GM18870 (cell line): ENCODE data around the gene CHGA.

ENCODE experiments used
- ATAC-seq: cut with Tn5 transposase; IDR thresholded peaks from one replicate; pipeline ENCODE4 v1.9.1; 2021; ENCODE audit warnings: moderate library complexity; ENCODE audit not compliant: unreplicated experiment

CHGA gene, protein sequence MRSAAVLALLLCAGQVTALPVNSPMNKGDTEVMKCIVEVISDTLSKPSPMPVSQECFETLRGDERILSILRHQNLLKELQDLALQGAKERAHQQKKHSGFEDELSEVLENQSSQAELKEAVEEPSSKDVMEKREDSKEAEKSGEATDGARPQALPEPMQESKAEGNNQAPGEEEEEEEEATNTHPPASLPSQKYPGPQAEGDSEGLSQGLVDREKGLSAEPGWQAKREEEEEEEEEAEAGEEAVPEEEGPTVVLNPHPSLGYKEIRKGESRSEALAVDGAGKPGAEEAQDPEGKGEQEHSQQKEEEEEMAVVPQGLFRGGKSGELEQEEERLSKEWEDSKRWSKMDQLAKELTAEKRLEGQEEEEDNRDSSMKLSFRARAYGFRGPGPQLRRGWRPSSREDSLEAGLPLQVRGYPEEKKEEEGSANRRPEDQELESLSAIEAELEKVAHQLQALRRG

DNA sequence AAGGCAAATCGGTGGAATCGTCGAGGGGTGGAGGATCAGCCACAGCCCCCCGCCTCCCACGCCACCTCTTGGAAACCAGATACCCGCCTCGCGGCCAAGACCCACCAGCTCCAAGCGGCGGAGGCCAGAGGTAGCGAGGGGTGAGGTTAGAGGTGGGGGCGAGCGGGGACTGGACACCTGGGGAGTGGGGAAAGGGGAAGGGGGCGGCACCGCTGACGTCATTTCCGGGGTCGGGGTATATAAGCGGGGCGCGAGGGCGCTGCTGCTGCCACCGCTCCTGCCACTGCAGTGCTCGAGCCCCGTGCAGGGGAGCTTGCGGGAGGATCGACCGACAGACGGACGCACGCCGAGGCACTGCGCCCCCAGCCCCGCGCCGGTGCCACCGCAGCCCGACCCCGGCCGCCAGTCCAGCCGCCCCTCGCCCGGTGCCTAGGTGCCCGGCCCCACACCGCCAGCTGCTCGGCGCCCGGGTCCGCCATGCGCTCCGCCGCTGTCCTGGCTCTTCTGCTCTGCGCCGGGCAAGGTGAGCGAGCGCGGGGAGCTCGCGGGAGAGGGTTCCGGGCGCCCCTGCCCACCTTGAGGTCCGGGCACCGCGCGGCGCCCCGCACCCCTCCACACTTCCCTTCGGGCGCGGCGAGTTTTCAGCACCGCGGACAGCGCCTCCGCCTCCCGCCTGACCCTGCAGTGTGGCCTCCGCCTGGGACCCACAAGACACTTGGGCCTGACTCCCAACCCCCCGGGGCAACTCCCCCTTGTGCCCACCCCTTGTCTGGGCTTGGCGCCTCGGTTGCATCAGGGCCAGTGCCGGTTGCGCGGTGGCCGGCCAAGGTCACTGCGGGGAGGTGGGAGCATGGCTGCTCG is at the start of gene CHGA:
Gene CHGA (plus strand): TSS at position 268 of the 861 bp plus-strand sequence. CDS start 210 bp downstream, at position 478.
- ATAC-seq = no peak

DNA sequence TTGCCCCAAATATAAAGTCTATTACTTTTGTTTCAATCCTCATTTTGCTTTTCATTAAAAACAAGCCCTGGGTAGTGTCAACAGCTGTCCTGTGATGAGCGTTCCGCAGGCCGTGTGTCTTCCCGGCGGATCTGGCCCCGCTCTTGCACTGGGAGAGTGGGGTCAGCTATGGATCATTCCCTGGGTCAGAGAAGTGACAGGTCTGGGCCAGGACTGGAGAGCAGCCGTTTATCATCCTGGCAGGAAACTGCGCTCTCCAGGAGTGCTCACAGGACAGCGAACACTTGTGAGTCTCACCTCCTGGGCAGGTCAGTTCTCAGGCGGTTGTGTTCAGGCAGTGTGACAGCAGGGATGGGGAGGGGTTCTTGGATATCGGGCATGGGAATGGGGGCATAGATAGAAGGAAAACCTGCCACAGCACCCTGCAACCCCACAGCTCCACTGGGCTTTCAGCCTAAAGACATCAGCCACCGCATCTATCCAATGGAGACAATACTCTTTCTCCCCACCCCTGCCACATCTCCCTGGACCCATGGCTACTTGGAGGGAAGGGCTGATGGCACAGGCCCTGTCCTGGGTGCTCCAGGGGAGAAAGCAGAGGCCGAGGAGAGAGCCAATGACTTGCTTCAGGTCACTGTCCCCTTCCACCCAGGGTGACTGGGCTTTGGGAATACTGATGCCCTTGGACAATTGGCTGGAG is 47.8 kb upstream of the CHGA start:
- no peak for ATAC-seq

DNA sequence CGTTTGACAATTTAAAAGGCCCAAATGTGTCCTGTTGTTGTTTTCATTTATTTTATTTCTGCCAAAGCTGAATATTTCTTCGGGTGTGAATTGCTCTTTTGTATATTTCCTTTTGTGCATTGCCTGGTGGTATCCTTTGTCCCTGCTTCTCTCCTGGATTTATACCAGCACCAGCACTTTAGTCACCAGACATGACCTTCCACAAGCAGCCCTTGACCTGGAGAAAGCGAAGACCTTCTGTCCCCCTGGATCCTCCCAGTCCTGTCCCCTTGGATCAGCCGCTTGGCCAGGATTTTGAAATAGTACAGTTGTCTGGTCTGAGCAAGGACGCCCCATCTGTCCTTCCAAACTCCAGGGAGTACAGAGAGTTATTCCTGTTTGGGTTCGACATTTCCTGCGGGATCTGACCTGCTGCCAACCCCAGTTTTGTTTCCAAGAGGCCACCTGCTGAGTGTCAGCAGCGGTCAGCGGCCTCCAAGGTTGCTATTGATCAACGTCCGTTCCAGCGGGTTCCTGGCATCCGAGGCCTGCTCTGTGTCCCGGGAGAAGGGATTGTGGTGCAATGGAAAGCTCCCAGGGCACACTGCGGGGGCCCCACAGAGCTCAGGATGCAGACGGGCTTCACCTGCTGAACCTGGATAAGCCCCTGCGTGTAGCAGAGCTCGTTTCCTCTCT is 45.1 kb upstream of the CHGA start:
- no peak for ATAC-seq

DNA sequence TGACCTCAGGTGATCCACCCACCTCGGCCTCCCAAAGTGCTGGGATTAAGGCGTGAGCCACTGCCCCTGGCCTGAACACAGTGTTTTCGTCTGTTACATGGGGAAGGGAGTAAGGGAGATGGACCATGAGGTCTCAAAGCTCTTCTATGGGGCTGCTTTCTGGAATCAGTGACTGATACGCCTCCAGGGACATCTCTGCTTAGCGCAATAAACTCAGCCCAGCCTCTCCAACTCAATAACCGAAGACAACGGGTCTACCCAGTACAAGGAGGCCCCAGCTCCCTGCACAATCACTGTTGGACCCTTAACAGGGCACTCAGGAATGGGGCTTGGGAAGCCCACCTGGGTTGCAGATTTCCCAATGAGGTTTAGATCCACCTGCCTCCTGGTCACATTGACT is 42.6 kb upstream of the CHGA start:
- no peak for ATAC-seq

DNA sequence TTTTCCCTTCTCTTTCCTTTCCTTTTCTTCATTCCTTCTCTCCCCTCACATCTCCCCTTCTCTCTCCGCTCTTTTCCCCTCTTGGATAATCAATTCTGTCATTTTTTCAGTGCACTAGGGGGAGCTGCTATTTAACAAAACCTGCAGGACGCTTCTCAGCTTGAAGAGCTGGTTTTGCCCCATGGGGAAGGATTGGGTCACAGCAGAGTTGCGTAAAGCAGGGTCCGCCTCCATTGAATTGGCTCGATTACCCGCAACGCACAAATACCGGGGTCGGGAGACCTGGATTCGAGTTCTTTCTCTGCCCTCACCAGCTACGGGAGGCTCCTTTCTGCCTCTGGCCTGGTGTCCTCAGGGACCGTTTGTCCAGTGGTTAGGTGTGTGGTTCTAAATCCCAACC is 42.1 kb upstream of the CHGA start:
- no peak for ATAC-seq

DNA sequence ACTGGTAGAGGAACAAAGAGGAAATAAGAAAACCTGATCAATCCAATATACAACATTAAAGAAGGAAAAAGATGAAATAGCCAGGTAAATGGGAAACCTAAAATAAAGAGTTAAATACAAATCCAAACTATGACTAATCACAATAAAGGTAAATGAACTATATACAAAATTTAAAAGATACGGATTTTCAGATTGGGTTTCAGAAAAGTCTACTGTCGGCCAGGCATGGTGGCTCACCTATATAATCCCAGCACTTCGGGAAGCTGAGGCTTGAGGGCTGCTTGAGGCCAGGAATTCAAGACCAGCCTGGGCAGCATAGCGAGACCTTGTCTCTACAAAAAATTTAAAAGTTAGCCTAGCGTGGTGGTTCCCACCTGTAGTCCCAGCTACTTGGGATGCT is 39.9 kb upstream of the CHGA start:
- ATAC-seq = no peak

DNA sequence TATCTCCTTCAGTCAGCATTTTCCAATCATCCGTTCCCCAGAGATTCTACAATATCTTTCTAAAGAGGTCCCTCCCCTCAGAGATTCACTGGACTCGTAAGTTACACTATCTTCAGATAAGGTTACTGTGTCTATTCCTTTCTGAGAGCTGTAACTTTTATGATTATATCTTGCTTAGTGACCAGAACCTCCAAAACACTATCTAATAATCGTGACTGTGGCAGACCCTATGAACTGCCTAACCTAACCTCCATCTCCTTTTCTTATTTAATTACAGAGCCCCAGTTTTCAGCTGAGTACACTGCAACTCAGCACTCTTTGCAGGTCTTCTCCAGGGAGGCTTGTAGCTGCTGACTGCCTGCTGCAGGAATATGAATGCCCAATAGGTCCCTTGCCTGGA is 38.5 kb upstream of the CHGA start:
- no peak for ATAC-seq

DNA sequence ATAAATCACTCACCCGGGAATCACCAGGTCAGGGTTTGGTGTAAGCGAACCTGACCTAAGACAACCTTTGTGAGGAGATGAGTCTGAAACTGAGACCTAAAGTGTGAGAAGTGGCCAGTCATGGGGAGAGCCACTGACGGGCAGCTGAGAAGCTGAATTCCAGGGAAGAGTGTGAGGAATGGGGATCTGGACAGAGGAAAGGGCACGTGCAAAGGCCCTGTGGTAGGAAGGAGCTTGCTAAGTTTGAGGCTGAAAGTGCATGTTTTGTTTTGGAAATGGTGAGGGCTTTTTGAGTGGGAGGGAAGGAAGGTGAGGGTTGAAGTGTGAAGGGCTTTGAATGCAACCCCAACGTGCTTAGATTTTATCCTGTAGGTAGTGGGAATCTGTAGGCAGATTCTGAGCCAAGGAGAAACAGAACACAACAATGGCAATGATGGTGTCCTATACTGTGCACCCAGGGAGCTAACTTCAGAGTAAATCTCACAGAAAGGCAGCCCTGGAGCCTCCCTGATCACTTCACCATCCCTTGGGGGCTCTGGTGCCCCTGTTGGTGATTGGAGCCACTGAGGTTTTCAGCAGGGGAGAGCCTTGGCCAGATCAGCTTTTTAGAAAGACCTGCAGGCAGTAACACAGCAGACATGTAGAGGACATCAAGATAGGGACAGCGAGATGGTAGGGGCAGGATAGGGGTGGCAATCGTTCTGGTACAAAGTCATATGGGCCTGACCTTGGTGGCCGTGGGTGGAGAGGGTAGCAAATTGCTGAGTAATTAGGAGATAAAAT is 37.5 kb upstream of the CHGA start:
- no peak for ATAC-seq

DNA sequence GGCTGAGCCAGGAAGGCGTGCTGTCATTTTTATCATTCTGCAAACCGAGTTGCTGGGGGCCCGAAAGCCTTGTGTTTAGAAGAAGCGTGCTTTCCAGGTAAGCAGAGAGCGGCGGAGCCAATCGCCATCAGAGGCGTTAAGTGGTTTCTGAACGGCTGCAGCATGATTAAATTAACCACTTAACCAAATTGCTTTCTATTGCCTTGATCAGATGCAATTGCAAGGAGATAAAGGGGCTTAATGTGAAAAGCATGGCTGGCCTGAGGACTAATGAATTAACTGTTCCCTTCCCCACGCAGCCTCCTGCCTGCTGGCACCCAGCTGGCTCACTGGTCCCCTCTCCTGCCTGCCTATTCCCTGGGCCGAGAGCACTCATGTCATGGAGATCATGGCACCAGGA is 36.6 kb upstream of the CHGA start:
- no peak for ATAC-seq

DNA sequence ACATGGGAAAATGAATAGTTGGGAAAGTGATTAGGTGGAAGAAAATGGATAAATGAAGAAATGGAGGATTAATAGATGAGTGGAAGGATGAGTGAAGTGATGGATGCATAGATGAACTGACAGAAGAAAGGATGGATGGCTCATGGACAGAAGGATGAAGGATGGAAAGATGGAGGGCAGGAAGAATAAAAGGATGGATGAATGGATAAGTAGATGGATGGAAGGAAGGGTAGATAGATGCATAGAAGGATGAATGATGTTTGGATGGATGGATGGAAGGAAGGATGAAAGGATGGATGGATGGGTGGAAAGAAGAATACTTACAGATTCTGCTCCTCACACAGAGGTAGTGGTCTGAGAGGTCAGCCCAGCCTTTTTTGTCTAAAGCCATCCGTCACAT is 35.8 kb upstream of the CHGA start:
- ATAC-seq = no peak

DNA sequence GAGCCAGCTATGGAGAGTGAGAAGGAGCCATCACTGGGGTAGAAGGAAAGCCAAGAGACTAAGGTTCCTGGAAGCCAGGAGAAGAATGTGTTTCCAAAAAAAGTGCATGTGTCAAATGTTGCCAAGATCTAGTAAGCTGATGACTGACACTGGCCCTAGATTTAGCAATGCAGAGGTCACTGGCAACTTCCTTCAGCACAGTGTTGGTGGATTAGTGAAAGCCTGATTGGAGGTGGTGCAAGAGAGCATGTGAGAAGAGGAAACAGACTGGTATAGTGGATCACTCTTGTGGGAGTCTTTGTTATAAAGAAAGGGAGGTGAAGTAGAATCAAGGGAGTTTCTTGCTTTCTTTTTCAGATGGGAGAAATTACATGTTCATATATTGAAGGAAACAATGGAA is 34.1 kb upstream of the CHGA start:
- ATAC-seq = no peak

DNA sequence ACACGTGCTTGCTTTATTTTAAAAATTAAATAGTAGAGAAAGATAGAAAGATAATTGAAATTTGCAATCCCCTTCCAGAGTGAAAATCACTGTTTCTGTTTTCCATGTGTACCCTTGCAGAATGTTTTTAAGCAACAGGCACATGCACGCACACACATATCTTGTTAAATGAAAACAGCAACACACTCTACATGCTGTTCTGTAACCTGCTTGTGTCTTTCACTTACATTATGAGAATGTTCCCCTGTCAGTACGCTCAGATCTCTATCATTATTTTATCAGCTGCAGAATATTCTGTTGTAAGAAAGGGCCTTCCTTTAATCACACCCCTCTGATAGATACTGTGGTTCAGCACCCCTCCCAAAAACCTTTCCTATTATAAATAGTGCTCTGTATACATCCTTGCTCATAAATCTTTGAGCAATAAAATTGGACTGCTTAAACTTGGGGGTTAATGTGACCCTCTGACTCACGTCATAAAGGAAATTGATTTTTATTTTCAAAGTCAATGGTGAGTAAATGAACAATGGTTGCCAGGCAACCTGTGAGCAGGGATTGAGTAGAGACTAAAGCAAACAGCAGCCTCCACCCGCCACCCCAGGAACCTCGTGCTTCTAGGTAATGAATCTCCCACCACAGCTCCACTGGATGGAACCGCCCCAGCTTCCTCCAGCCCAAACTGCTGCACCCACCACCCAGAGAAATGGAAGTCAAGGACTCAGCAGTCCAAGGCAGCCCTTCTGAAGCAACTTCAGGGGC is 31.9 kb upstream of the CHGA start:
- ATAC-seq = no peak

DNA sequence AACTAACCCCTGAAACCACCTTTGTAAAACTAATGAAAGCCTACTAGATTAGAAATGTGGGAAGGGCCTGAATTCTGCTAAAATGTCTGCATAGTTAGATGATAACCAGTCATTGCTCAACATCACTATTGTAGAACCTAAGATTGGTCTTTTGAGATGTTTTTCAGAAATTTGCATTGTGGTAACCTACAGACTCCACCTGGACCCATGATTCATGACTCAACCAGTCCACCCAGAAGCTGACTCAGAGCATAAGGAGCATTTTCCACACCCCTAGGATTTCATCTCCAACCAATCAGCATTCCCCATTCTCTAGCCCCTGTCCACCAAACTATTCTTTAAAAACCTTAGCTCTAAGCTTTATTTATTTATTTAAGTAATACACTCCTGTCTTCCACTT is 30.4 kb upstream of the CHGA start:
- ATAC-seq = no peak

DNA sequence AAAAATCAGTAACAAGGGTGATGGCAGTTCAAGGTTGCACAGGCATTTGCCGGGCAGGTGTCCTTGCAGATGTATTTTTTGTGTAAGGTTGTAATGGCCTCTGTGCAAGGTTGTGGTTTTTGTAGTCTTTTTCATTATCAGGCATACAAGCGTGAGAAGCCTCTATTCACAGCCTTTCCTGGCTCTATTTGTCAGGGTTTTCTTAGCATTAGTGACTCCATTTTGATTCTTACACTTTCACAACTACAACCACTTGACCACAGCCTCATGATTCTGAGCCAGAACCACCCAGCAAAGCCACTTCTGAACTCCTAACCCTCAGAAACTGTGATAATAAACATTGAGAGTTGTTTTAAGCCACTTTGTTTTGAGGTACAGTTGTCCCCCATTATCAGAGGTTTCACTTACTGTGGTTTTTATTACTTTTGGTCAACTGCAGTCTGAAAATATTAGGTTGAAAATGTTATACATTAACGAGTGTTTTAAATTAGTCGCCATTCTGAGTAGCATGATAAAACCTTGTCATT is 27.5 kb upstream of the CHGA start:
- ATAC-seq = no peak

DNA sequence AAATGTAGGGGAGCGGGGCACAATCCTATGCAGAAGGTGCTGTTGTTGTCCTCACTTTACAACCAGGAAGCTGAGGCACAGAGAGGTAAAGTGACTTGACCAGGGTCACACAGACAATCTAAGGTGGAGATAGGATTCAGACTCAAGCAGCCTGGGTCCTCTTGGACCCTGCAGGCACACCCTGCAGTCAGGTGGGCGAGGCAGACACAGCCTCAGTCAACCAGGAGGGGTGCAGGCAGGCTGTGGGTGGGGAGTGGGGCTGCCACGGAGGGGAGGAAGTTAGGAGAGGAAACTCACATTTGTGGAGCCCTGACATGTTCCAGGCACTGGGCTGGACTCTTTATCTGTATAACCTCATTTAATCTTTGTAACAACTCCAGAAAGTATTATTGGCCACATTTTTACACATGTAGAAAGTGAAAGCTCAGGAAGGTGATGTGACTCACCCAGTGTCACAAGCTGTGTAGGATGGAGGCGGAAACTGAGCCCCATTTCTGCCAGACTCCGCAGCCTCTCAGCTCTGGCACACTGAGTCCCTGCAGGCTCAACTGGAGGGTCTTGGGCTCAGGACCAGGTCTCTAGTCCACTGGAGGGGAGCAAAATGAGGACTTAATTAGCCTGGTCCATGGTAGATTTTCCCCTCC is 24.9 kb upstream of the CHGA start:
- ATAC-seq = no peak

DNA sequence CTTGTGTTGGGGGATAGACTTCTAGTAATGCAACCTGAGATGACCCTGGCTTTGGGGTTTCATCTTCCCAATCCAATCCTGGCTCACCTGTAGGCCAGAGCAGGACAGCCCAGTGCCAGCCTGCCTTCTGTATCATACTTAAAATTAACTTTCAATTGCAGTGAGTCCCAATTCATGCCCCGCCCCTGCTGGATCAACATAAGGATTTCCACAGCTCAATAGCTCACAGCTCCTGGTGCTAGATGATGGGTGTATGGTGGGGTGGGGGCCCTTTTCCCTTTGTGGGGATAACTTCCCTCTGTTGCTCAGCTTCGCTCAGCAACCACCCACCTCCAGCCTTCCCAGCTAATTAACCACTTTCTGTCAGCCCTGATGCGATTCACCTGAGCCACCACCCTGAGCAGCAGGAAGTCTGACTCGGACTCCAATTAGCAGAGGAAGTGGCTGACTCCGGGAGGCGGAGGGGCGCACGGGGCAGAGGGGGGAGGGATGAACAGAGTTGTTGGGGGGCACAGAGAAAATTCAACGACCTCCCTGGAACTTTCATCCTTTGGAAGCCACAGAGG is 24.3 kb upstream of the CHGA start:
- ATAC-seq = no peak

DNA sequence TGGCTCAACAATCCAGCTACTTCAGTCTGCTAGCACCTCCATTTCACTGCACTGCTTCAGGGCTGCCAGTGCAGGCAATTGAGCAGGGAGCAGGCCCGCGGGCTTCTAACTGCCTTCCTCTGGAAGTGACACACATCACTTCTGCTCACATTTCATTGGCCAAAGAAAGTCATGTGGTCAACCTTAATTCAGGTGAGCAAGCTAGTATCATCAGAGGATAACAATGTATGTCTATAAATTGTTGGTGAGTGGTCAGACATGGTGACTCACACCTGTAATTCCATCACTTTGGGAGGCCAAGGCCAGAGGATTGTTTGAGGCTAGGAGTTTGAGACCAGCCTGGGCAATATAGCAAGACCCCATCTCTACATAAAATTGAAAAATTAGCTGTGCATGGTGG is 22.3 kb upstream of the CHGA start:
- ATAC-seq = no peak

DNA sequence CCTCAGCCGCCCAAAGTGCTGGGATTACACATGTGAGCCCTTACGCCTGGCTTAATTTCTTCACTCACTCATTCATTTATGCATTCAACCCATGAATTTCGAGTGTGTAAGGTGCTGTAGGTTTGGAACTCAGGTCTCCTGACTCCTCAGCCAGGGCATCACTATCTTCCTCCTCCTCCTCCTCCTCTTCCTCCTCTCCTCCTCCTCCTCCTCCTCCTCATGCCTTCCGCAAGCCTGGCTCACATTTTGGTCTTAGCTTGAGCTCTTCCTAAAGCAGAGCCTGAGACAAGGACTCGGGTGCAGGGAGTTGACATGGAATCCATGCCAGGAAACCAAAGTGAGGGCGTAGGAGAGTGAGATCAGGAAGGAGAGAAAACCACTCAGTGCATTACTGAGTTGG is 20.8 kb upstream of the CHGA start:
- ATAC-seq = no peak
